ENCODE data around the gene PTPN4. TPM values are rescaled to one million over a fixed set of nuclear protein-coding genes. Genes with fewer than 3 reads are reported as not detected.

PTPN4 gene
- total and polyA plus RNA-seq, 10 of the 15 experiments (the other 5 are each of a cell fraction or from before 2014, with no cell fraction given): 5.0 to 29.7 (median 23.7) TPM

DNA sequence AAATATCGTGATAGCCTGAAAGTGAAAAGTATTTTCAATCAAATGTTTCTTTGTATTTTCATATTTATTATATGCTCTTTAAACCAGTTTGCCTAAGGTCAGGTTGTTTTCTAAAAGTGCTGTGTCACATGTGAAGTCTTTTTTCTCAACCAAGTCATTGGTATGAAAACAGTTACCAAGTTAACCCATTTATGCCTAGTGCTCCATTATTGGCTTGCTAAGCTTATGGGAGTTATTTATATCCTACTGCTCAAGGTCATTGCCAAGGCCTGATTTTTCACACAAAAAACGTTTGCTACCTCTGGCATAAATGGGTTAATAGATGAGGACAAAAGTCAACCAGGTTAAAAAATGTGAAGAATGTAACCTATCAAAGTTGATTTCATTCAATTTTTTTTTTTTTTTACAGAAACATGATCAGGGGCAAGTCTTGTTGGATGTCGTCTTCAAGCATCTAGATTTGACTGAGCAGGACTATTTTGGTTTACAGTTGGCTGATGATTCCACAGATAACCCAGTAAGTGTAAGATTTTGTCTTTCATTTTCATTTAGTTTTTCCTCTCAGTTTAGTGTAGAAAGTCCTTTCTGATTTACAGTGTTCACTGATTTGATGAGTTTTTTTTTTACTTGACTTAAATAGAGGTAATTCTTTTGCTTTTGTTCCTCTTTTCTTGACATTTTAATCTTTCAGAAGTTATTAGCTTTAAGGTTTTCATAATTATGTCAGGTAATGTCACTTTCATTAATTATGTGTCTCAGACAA, 102.6 kb downstream of the PTPN4 start (continued):
- TF ChIP-seq ZZZ3 (IDR thresholded peaks at IDR 0.05; ENCODE audit: control insufficient read depth, insufficient read length, low read depth) (no peak), SMAD1 (IDR thresholded peaks at IDR 0.05; ENCODE audit: low read depth, partially characterized antibody) (no peak), KLF5 (IDR thresholded peaks at IDR 0.05; ENCODE audit: partially characterized antibody) (no peak), NR2F1 (conservative IDR thresholded peaks at IDR 0.05) (no peak), FOXK2 (IDR thresholded peaks at IDR 0.05) (no peak), ZNF274 (IDR thresholded peaks at IDR 0.05; ENCODE audit: insufficient read depth, insufficient read length) (no peak), RAD21 (IDR thresholded peaks at IDR 0.05; ENCODE audit: insufficient read depth, low read depth, low read length) (no peak), IKZF2 (IDR thresholded peaks at IDR 0.05) (peak in 1 of 2 experiments; percentile 38; a peak in 1 of 4 replicates), CREB1 (IDR thresholded peaks at IDR 0.05; ENCODE audit: low read depth) (0 out of 2 replicates have a peak, but pooled peaks have one; percentile 30), LARP7 (IDR thresholded peaks at IDR 0.05) (no peak)
- TF ChIP-seq, protein P1, sequence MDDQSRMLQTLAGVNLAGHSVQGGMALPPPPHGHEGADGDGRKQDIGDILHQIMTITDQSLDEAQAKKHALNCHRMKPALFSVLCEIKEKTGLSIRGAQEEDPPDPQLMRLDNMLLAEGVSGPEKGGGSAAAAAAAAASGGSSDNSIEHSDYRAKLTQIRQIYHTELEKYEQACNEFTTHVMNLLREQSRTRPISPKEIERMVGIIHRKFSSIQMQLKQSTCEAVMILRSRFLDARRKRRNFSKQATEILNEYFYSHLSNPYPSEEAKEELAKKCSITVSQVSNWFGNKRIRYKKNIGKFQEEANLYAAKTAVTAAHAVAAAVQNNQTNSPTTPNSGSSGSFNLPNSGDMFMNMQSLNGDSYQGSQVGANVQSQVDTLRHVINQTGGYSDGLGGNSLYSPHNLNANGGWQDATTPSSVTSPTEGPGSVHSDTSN (IDR thresholded peaks at IDR 0.05; ENCODE audit: insufficient replicate concordance, low read depth, low read length): no peak
- TF ChIP-seq, protein P2, sequence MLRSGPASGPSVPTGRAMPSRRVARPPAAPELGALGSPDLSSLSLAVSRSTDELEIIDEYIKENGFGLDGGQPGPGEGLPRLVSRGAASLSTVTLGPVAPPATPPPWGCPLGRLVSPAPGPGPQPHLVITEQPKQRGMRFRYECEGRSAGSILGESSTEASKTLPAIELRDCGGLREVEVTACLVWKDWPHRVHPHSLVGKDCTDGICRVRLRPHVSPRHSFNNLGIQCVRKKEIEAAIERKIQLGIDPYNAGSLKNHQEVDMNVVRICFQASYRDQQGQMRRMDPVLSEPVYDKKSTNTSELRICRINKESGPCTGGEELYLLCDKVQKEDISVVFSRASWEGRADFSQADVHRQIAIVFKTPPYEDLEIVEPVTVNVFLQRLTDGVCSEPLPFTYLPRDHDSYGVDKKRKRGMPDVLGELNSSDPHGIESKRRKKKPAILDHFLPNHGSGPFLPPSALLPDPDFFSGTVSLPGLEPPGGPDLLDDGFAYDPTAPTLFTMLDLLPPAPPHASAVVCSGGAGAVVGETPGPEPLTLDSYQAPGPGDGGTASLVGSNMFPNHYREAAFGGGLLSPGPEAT (IDR thresholded peaks at IDR 0.05; ENCODE audit: low read depth): no peak; the same call in 1 of the 2 replicates
- TF ChIP-seq, protein P3, sequence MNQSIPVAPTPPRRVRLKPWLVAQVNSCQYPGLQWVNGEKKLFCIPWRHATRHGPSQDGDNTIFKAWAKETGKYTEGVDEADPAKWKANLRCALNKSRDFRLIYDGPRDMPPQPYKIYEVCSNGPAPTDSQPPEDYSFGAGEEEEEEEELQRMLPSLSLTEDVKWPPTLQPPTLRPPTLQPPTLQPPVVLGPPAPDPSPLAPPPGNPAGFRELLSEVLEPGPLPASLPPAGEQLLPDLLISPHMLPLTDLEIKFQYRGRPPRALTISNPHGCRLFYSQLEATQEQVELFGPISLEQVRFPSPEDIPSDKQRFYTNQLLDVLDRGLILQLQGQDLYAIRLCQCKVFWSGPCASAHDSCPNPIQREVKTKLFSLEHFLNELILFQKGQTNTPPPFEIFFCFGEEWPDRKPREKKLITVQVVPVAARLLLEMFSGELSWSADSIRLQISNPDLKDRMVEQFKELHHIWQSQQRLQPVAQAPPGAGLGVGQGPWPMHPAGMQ (IDR thresholded peaks at IDR 0.05; ENCODE audit: borderline replicate concordance): no peak
- TF ChIP-seq, protein P4, sequence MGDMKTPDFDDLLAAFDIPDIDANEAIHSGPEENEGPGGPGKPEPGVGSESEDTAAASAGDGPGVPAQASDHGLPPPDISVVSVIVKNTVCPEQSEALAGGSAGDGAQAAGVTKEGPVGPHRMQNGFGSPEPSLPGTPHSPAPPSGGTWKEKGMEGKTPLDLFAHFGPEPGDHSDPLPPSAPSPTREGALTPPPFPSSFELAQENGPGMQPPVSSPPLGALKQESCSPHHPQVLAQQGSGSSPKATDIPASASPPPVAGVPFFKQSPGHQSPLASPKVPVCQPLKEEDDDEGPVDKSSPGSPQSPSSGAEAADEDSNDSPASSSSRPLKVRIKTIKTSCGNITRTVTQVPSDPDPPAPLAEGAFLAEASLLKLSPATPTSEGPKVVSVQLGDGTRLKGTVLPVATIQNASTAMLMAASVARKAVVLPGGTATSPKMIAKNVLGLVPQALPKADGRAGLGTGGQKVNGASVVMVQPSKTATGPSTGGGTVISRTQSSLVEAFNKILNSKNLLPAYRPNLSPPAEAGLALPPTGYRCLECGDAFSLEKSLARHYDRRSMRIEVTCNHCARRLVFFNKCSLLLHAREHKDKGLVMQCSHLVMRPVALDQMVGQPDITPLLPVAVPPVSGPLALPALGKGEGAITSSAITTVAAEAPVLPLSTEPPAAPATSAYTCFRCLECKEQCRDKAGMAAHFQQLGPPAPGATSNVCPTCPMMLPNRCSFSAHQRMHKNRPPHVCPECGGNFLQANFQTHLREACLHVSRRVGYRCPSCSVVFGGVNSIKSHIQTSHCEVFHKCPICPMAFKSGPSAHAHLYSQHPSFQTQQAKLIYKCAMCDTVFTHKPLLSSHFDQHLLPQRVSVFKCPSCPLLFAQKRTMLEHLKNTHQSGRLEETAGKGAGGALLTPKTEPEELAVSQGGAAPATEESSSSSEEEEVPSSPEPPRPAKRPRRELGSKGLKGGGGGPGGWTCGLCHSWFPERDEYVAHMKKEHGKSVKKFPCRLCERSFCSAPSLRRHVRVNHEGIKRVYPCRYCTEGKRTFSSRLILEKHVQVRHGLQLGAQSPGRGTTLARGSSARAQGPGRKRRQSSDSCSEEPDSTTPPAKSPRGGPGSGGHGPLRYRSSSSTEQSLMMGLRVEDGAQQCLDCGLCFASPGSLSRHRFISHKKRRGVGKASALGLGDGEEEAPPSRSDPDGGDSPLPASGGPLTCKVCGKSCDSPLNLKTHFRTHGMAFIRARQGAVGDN (IDR thresholded peaks at IDR 0.05): no peak
- TF ChIP-seq, protein P5, sequence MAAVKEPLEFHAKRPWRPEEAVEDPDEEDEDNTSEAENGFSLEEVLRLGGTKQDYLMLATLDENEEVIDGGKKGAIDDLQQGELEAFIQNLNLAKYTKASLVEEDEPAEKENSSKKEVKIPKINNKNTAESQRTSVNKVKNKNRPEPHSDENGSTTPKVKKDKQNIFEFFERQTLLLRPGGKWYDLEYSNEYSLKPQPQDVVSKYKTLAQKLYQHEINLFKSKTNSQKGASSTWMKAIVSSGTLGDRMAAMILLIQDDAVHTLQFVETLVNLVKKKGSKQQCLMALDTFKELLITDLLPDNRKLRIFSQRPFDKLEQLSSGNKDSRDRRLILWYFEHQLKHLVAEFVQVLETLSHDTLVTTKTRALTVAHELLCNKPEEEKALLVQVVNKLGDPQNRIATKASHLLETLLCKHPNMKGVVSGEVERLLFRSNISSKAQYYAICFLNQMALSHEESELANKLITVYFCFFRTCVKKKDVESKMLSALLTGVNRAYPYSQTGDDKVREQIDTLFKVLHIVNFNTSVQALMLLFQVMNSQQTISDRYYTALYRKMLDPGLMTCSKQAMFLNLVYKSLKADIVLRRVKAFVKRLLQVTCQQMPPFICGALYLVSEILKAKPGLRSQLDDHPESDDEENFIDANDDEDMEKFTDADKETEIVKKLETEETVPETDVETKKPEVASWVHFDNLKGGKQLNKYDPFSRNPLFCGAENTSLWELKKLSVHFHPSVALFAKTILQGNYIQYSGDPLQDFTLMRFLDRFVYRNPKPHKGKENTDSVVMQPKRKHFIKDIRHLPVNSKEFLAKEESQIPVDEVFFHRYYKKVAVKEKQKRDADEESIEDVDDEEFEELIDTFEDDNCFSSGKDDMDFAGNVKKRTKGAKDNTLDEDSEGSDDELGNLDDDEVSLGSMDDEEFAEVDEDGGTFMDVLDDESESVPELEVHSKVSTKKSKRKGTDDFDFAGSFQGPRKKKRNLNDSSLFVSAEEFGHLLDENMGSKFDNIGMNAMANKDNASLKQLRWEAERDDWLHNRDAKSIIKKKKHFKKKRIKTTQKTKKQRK (IDR thresholded peaks at IDR 0.05; ENCODE audit: low read depth, low read length): no peak
- TF ChIP-seq, protein P6, sequence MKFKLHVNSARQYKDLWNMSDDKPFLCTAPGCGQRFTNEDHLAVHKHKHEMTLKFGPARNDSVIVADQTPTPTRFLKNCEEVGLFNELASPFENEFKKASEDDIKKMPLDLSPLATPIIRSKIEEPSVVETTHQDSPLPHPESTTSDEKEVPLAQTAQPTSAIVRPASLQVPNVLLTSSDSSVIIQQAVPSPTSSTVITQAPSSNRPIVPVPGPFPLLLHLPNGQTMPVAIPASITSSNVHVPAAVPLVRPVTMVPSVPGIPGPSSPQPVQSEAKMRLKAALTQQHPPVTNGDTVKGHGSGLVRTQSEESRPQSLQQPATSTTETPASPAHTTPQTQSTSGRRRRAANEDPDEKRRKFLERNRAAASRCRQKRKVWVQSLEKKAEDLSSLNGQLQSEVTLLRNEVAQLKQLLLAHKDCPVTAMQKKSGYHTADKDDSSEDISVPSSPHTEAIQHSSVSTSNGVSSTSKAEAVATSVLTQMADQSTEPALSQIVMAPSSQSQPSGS (IDR thresholded peaks at IDR 0.05; ENCODE audit: low read length): peak; percentile 45; the same call in 1 of the 2 replicates

All from GM12878 (cell line).